ENCODE results near the gene PLEKHH1.

GRCh38 chr14:67571991-67572323, 38.9 kb downstream of the PLEKHH1 start:
- TF ChIP-seq CTCF (IDR thresholded peaks at IDR 0.05 in 4 of 5, conservative IDR thresholded peaks at IDR 0.05 in 1 of 5) (no peak), POLR2A (IDR thresholded peaks at IDR 0.05) (no peak)
